HCT116 (cell line): Measurements from ENCODE around the gene XDH. TPM values are rescaled to one million over a fixed set of nuclear protein-coding genes. Genes with fewer than 3 reads are reported as not detected.

ENCODE experiments used
- ATAC-seq: fragments of 200-7000 bp; cut with Tn5 transposase; 2 replicates; pipeline ENCODE4 v1.9.1; 2020; ENCODE audit warnings: mild to moderate bottlenecking, moderate library complexity
- BruUV-seq: library from RNA; stranded (reverse); fragments of 400-500 nt; replicated peaks from 2 replicates; lab custom pipeline; 2021; lab: Mats Ljungman, UMichigan
- CTCF ChIA-PET: fragments of 300-600 bp; sonication (Branson Sonifier 250); formaldehyde crosslinking; loops from one replicate; lab custom pipeline; 2021; ENCODE audit warnings: antibody characterized with exemption; lab: Charles Lee
- POLR2A ChIA-PET: fragments of 300-600, 350-600 bp; sonication (Branson Sonifier 250); formaldehyde crosslinking; loops from one replicate; lab custom pipeline; 2021; ENCODE audit warnings: antibody characterized with exemption; lab: Charles Lee
- RAD21 ChIA-PET, 2 experiments: fragments of 300-600 bp; sonication (Branson Sonifier 250); formaldehyde crosslinking; loops; one replicate each; lab custom pipeline; 2023; ENCODE audit warnings: low total read pairs in 2 of 2; ENCODE audit not compliant: uncharacterized antibody in 2 of 2, unreplicated experiment in 2 of 2, low non-redundant PET in 1 of 2; lab: Charles Lee
- DNase-seq: peaks from one replicate; pipeline ENCODE4 v3.0.0-alpha.2; 2010; ENCODE audit warnings: low read depth, low spot score
- H2AFZ ChIP-seq: fragments of 200-600 bp; shearing (Covaris generic), sonication (generic); 2 replicates; pipeline ENCODE4 v1.6.1; 2017; ENCODE audit warnings: low read depth, mixed run types, mixed read lengths, antibody characterized with exemption, low read length; ENCODE audit not compliant: poor library complexity, severe bottlenecking
- H3K27ac ChIP-seq: 2 replicates; pipeline ENCODE4 v1.5.1; 2012; ENCODE audit warnings: low read depth, low read length
- H3K27me3 ChIP-seq: fragments of 200-600 bp; sonication (generic); 2 replicates; pipeline ENCODE4 v1.6.1; 2016; ENCODE audit warnings: mixed run types, low read length, mixed read lengths; ENCODE audit not compliant: insufficient read depth
- H3K36me3 ChIP-seq, 2 experiments: fragments of 200-500 bp in 1 of 2; fragments of 200-600 bp in 1 of 2; sonication (Bioruptor generic) in 1 of 2; sonication (generic) in 1 of 2; 2 replicates each; pipeline versions ENCODE4 v1.5.1 to v1.6.1; 2014 to 2016; ENCODE audit warnings: low read length in 2 of 2, inconsistent platforms in 1 of 2, mixed read lengths in 1 of 2, mixed run types in 1 of 2; ENCODE audit not compliant: insufficient read depth in 2 of 2, control insufficient read depth in 1 of 2
- H3K4me1 ChIP-seq, 2 experiments: fragments of 200-600 bp in 1 of 2; sonication (generic) in 1 of 2; 2 replicates each; pipeline versions ENCODE4 v1.5.1 to v1.6.1; 2012 to 2017; ENCODE audit warnings: low read length in 2 of 2, inconsistent platforms in 1 of 2, mild to moderate bottlenecking in 1 of 2, mixed read lengths in 1 of 2, mixed run types in 1 of 2, moderate library complexity in 1 of 2; ENCODE audit not compliant: insufficient read depth in 2 of 2, control insufficient read depth in 1 of 2
- H3K4me2 ChIP-seq: fragments of 200-600 bp; sonication (generic); 2 replicates; pipeline ENCODE4 v1.6.1; 2017; ENCODE audit warnings: mixed run types, low read length, mixed read lengths
- H3K4me3 ChIP-seq, 2 experiments: fragments of 200-600 bp in 1 of 2; sonication (generic) in 1 of 2; replicated peaks in 1 of 2; 2 replicates each; pipeline ENCODE4 v1.5.1; 2011 to 2016; ENCODE audit warnings: low read length in 2 of 2, control low read depth in 1 of 2, low read depth in 1 of 2, mild to moderate bottlenecking in 1 of 2, mixed read lengths in 1 of 2, mixed run types in 1 of 2
- H3K79me2 ChIP-seq: fragments of 200-600 bp; sonication (generic); 2 replicates; pipeline ENCODE4 v1.6.1; 2017; ENCODE audit warnings: mild to moderate bottlenecking, mixed run types, low read length, moderate library complexity, mixed read lengths; ENCODE audit not compliant: insufficient read depth
- H3K9ac ChIP-seq: fragments of 200-600 bp; sonication (generic); 2 replicates; pipeline ENCODE4 v1.6.1; 2016; ENCODE audit warnings: low read length, mixed read lengths
- H3K9me2 ChIP-seq: fragments of 200-600 bp; sonication (generic), shearing (Covaris generic); 2 replicates; pipeline ENCODE4 v1.6.1; 2017; ENCODE audit warnings: mixed run types, mild to moderate bottlenecking, moderate library complexity; ENCODE audit not compliant: insufficient read depth
- H3K9me3 ChIP-seq, 2 experiments: fragments of 200-500 bp in 1 of 2; fragments of 200-600 bp in 1 of 2; sonication (Bioruptor generic) in 1 of 2; sonication (generic) in 1 of 2; 2 replicates each; pipeline ENCODE4 v1.6.1; 2014 to 2017; ENCODE audit warnings: low read length in 2 of 2, mixed read lengths in 2 of 2, inconsistent platforms in 1 of 2, low read depth in 1 of 2, mild to moderate bottlenecking in 1 of 2, mixed run types in 1 of 2, moderate library complexity in 1 of 2; ENCODE audit not compliant: control insufficient read depth in 1 of 2, insufficient read depth in 1 of 2
- H4K20me1 ChIP-seq: fragments of 200-600 bp; sonication (generic), shearing (Covaris generic); 2 replicates; pipeline ENCODE4 v1.6.1; 2017; ENCODE audit warnings: mixed run types, mild to moderate bottlenecking, moderate library complexity; ENCODE audit not compliant: insufficient read depth
- CEBPB ChIP-seq: IDR thresholded peaks from 2 replicates; pipeline ENCODE4 v1.6.1; 2012; ENCODE audit warnings: low read depth
- EGR1 ChIP-seq: IDR thresholded peaks from 2 replicates; pipeline ENCODE4 v1.6.1; 2012; ENCODE audit warnings: low read depth
- ELF1 ChIP-seq: IDR thresholded peaks from 2 replicates; pipeline ENCODE4 v1.6.1; 2012; ENCODE audit warnings: low read depth, borderline replicate concordance
- EZH2 ChIP-seq: fragments of 200-600 bp; sonication (generic); IDR thresholded peaks from 2 replicates; pipeline ENCODE4 v1.6.1; 2017; ENCODE audit warnings: antibody characterized with exemption, mixed run types
- EZH2phosphoT487 ChIP-seq: fragments of 200-600 bp; IDR thresholded peaks from 2 replicates; pipeline ENCODE4 v1.6.1; 2018; ENCODE audit warnings: antibody characterized with exemption, borderline replicate concordance
- POLR2AphosphoS5 ChIP-seq: IDR thresholded peaks from 2 replicates; pipeline ENCODE4 v1.6.1; 2011; ENCODE audit warnings: mild to moderate bottlenecking, low read depth, low read length, moderate library complexity
- REST ChIP-seq: IDR thresholded peaks from 2 replicates; pipeline ENCODE4 v1.6.1; 2012; ENCODE audit warnings: low read depth
- ZBTB33 ChIP-seq: IDR thresholded peaks from 2 replicates; pipeline ENCODE4 v1.6.1; 2011; ENCODE audit warnings: mild to moderate bottlenecking, low read length, moderate library complexity; ENCODE audit not compliant: insufficient replicate concordance; ENCODE audit errors: extremely low read depth
- ZFX ChIP-seq: fragments of 450-650 bp; IDR thresholded peaks from 2 replicates; pipeline ENCODE4 v1.6.1; 2017
- intact Hi-C: fragments of 100-400 bp; cut with micrococcal nuclease; formaldehyde crosslinking; loops from 2 replicates; pipeline ENCODE4 v1.10.0; 2022
- total RNA-seq: library from RNA; stranded (reverse); gene quantifications from one replicate; pipeline ENCODE4 v1.2.1, GENCODE V29; 2021; ENCODE audit not compliant: unreplicated experiment
- TF ChIP-seq, protein P1 (sequence below): IDR thresholded peaks from 2 replicates; pipeline ENCODE4 v1.6.1; 2012
- TF ChIP-seq, protein P2 (sequence below): IDR thresholded peaks from 2 replicates; pipeline ENCODE4 v1.6.1; 2012

The XDH gene
- total RNA-seq, 1 experiment from 2014 or later = 0.15 TPM

DNA sequence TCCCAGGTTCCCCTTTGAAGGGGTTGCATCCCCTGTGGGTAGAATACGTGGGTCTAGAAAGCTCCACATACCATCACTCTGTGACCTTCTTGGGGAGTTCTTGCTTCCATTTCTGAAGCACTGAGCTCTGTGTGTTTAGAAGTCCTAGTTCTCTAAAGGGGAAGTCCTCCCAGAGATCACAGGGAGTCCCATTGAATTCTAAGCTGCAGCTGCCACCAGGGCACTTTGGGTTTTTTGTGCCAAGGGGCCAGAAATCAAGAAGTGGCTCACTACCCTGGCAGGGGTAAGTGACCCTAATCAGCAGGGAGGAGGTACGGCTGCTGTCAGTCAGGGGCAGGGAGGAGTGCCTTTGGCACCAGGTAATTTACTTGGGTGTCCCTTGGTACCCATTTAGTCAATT lies 109.7 kb downstream of the XDH start (continued):
- TF ChIP-seq ZFX (no peak), ELF1 (no peak), EZH2 (no peak), CEBPB (no peak)

GRCh38 chr2:31302940-31303563 lies 111.5 kb downstream of the XDH start:
- Histone ChIP-seq H3K27me3 (0 out of 2 replicates have a peak, but pooled peaks cover 8% of the 10 kb centered on the region), H3K4me2 (no peak overlapping the region), H3K27ac (no peak overlapping the region), H3K36me3 (no peaks in the 10 kb centered on the region), H3K79me2 (no peaks in the 10 kb centered on the region), H3K9me3 (no peaks in the 10 kb centered on the region), H2AFZ (no peak overlapping the region), H3K4me1 (no peaks in the 10 kb centered on the region), H3K9me2 (no peaks in the 10 kb centered on the region), H4K20me1 (no peaks in the 10 kb centered on the region), H3K9ac (no peak overlapping the region), H3K4me3 (no peak overlapping the region)
- CTCF ChIA-PET = no interaction called here
- DNase-seq (no peak), ATAC-seq (no peak)
- POLR2A ChIA-PET = no interaction called here
- no TSS peak for BruUV-seq
- intact Hi-C loops = no loop called here
- RAD21 ChIA-PET = no interaction called here
- TF ChIP-seq, protein P1, sequence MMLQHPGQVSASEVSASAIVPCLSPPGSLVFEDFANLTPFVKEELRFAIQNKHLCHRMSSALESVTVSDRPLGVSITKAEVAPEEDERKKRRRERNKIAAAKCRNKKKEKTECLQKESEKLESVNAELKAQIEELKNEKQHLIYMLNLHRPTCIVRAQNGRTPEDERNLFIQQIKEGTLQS = no peak
- TF ChIP-seq EGR1 = no peak
- no peak for TF ChIP-seq ELF1
- TF ChIP-seq EZH2phosphoT487 = no peak
- TF ChIP-seq ZBTB33 = no peak
- TF ChIP-seq ZFX = no peak
- TF ChIP-seq POLR2AphosphoS5 = no peak
- TF ChIP-seq REST = no peak
- TF ChIP-seq, protein P2, sequence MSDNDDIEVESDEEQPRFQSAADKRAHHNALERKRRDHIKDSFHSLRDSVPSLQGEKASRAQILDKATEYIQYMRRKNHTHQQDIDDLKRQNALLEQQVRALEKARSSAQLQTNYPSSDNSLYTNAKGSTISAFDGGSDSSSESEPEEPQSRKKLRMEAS = no peak
